ENCODE data around the gene KCTD19. TPM values are rescaled to one million over a fixed set of nuclear protein-coding genes. Genes with fewer than 3 reads are reported as not detected.
A peak's percentile ranks its signal among the peaks of the same experiment; 100 is the strongest.

The KCTD19 gene
- total RNA-seq, 2 experiments from 2014 or later = 1.2 to 2.5 TPM

GRCh38 chr16:67265834-67266233, 60.7 kb downstream of the KCTD19 start:
- intact Hi-C loops (cut with micrococcal nuclease) = no loop called here

GRCh38 chr16:67264866-67265265, 61.7 kb downstream of the KCTD19 start:
- Mint-ChIP-seq H3K36me3 (no peaks in the 10 kb centered on the region), H3K4me1 (ENCODE audit: low read depth) (peaks cover 3% of the 10 kb centered on the region), H3K27me3 (peaks cover 12% of the 10 kb centered on the region), H3K9me3 (no peaks in the 10 kb centered on the region), H3K4me3 (no peak overlapping the region), H3K27ac (no peak overlapping the region)
- intact Hi-C loops (cut with micrococcal nuclease) = loop anchor here (5.0 kb wide), 1 partner anchor 132 kb away; no protein-coding TSS in a partner anchor
- DNase-seq = no peak
- ChIA-PET POLR2A (interaction anchor here (2.6 kb wide), 1 partner anchor 13 kb away, joined by 7 read pairs; no protein-coding TSS in a partner anchor), CTCF (interaction anchor here (0.6 kb wide), 1 partner anchor 256 kb away, joined by 3 read pairs; no protein-coding TSS in a partner anchor)

More at GRCh38 chr16:67265834-67266233, 60.7 kb downstream of the KCTD19 start:
- H3K9me3 Mint-ChIP-seq = no peaks in the 10 kb centered on the region
- ChIA-PET POLR2A (interaction anchor here (1.1 to 2.6 kb wide), 2 partner anchors 12 to 17 kb away, joined by 5 to 7 read pairs; partner anchors contain the start of gene SLC9A5), CTCF (interaction anchor here (0.9 kb wide), 1 partner anchor 312 kb away, joined by 4 read pairs; no protein-coding TSS in a partner anchor)
- peaks cover 2% of the 10 kb centered on the region for H3K4me1 Mint-ChIP-seq (ENCODE audit: low read depth)
- DNase-seq = no peak
- no peak overlapping the region for H3K27ac Mint-ChIP-seq
- H3K36me3 Mint-ChIP-seq = no peaks in the 10 kb centered on the region
- no peak overlapping the region for H3K4me3 Mint-ChIP-seq
- H3K27me3 Mint-ChIP-seq = peaks cover 12% of the 10 kb centered on the region

GRCh38 chr16:67264277-67264676, 62.3 kb downstream of the KCTD19 start:
- CTCF ChIA-PET = interaction anchor here (0.7 to 1.0 kb wide), 3 partner anchors 17 to 168 kb away, joined by 3 to 4 read pairs (median 3); no protein-coding TSS in a partner anchor
- intact Hi-C loops (cut with micrococcal nuclease) = loop anchor here (5.0 kb wide), 1 partner anchor 133 kb away; no protein-coding TSS in a partner anchor
- Mint-ChIP-seq H3K36me3 (peaks cover 2% of the 10 kb centered on the region), H3K4me1 (ENCODE audit: low read depth) (peaks cover 3% of the 10 kb centered on the region), H3K4me3 (no peak overlapping the region), H3K27me3 (peaks cover 14% of the 10 kb centered on the region), H3K27ac (no peak overlapping the region), H3K9me3 (no peaks in the 10 kb centered on the region)
- no peak for DNase-seq
- POLR2A ChIA-PET = interaction anchor here (2.6 kb wide), 1 partner anchor 14 kb away, joined by 7 read pairs; no protein-coding TSS in a partner anchor

GRCh38 chr16:67263201-67263600, 63.3 kb downstream of the KCTD19 start:
- POLR2A ChIA-PET = interaction anchor here (2.6 kb wide), 1 partner anchor 15 kb away, joined by 7 read pairs; no protein-coding TSS in a partner anchor
- intact Hi-C loops (cut with micrococcal nuclease) = loop anchor here (5.0 kb wide), 1 partner anchor 134 kb away; no protein-coding TSS in a partner anchor
- CTCF ChIA-PET = interaction anchor here (1.0 to 1.9 kb wide), 2 partner anchors 165 to 169 kb away, joined by 3 to 6 read pairs; no protein-coding TSS in a partner anchor
- Mint-ChIP-seq H3K27ac (no peak overlapping the region), H3K27me3 (peaks cover 14% of the 10 kb centered on the region), H3K4me1 (ENCODE audit: low read depth) (peaks cover 3% of the 10 kb centered on the region), H3K36me3 (peaks cover 2% of the 10 kb centered on the region), H3K9me3 (no peaks in the 10 kb centered on the region), H3K4me3 (no peak overlapping the region)
- DNase-seq = no peak

GRCh38 chr16:67260426-67261063, 66.0 kb downstream of the KCTD19 start:
- intact Hi-C loops (cut with micrococcal nuclease) = loop anchor here (5.0 kb wide), 1 partner anchor 137 kb away; no protein-coding TSS in a partner anchor
- ChIA-PET CTCF (interaction anchor here (0.6 to 2.2 kb wide), 36 partner anchors 8 to 575 kb away, joined by 3 to 36 read pairs (median 4); partner anchors contain the start of genes ATP6V0D1, FHOD1, PLEKHG4 and SLC9A5), POLR2A (no interaction called here)
- H3K27me3 Mint-ChIP-seq = peaks cover 16% of the 10 kb centered on the region
- H3K4me3 Mint-ChIP-seq = no peak overlapping the region
- peak; percentile 55 for DNase-seq
- H3K9me3 Mint-ChIP-seq = no peaks in the 10 kb centered on the region
- peaks cover 3% of the 10 kb centered on the region for H3K4me1 Mint-ChIP-seq (ENCODE audit: low read depth)
- H3K27ac Mint-ChIP-seq = no peak overlapping the region
- peaks cover 2% of the 10 kb centered on the region for H3K36me3 Mint-ChIP-seq

- H3K27ac Mint-ChIP-seq = no peak overlapping the region
- H3K9me3 Mint-ChIP-seq = no peaks in the 10 kb centered on the region
- DNase-seq = no peak
- H3K27me3 Mint-ChIP-seq = peaks cover 16% of the 10 kb centered on the region
- CTCF ChIA-PET = interaction anchor here (1.1 to 2.2 kb wide), 8 partner anchors 9 to 206 kb away, joined by 3 to 36 read pairs (median 8); partner anchors contain the start of genes FHOD1 and SLC9A5
- no peak overlapping the region for H3K4me3 Mint-ChIP-seq
- peaks cover 2% of the 10 kb centered on the region for H3K36me3 Mint-ChIP-seq
- POLR2A ChIA-PET = no interaction called here
- peaks cover 3% of the 10 kb centered on the region for H3K4me1 Mint-ChIP-seq (ENCODE audit: low read depth)
- intact Hi-C loops (cut with micrococcal nuclease) = loop anchor here (5.0 kb wide), 1 partner anchor 138 kb away; no protein-coding TSS in a partner anchor
These were observed 66.8 kb downstream of the KCTD19 start for GRCh38 chr16:67259705-67260104.

- DNase-seq = no peak
- ChIA-PET POLR2A (no interaction called here), CTCF (interaction anchor here (1.1 kb wide), 1 partner anchor 28 kb away, joined by 3 read pairs; no protein-coding TSS in a partner anchor)
- Mint-ChIP-seq H3K27me3 (peaks cover 13% of the 10 kb centered on the region), H3K4me1 (ENCODE audit: low read depth) (peaks cover 3% of the 10 kb centered on the region), H3K36me3 (peaks cover 2% of the 10 kb centered on the region), H3K27ac (no peak overlapping the region), H3K4me3 (no peak overlapping the region), H3K9me3 (no peaks in the 10 kb centered on the region)
- intact Hi-C loops (cut with micrococcal nuclease) = no loop called here
These were observed 68.2 kb downstream of the KCTD19 start for GRCh38 chr16:67258161-67258835.

GRCh38 chr16:67257486-67258160, 68.9 kb downstream of the KCTD19 start:
- no peak for DNase-seq
- Mint-ChIP-seq H3K4me1 (ENCODE audit: low read depth) (peaks cover 3% of the 10 kb centered on the region), H3K27ac (no peak overlapping the region), H3K4me3 (no peak overlapping the region), H3K36me3 (peaks cover 2% of the 10 kb centered on the region), H3K9me3 (no peaks in the 10 kb centered on the region), H3K27me3 (peaks cover 6% of the 10 kb centered on the region)
- CTCF ChIA-PET = interaction anchor here (0.9 kb wide), 1 partner anchor 156 kb away, joined by 3 read pairs; no protein-coding TSS in a partner anchor
- intact Hi-C loops (cut with micrococcal nuclease) = no loop called here
- POLR2A ChIA-PET = no interaction called here

- no peak for DNase-seq
- POLR2A ChIA-PET = no interaction called here
- no peak overlapping the region for H3K4me3 Mint-ChIP-seq
- H3K36me3 Mint-ChIP-seq = peaks cover 2% of the 10 kb centered on the region
- CTCF ChIA-PET = interaction anchor here (0.9 kb wide), 1 partner anchor 156 kb away, joined by 3 read pairs; no protein-coding TSS in a partner anchor
- no peak overlapping the region for H3K27ac Mint-ChIP-seq
- intact Hi-C loops (cut with micrococcal nuclease) = no loop called here
- peaks cover 3% of the 10 kb centered on the region for H3K4me1 Mint-ChIP-seq (ENCODE audit: low read depth)
- peaks cover 4% of the 10 kb centered on the region for H3K27me3 Mint-ChIP-seq
- H3K9me3 Mint-ChIP-seq = no peaks in the 10 kb centered on the region
These were observed 69.8 kb downstream of the KCTD19 start for GRCh38 chr16:67256701-67257230.

GRCh38 chr16:67255553-67256221, 70.9 kb downstream of the KCTD19 start:
- ChIA-PET CTCF (no interaction called here), POLR2A (no interaction called here)
- Mint-ChIP-seq H3K4me3 (no peak overlapping the region), H3K36me3 (peaks cover 2% of the 10 kb centered on the region), H3K4me1 (ENCODE audit: low read depth) (no peaks in the 10 kb centered on the region), H3K9me3 (no peaks in the 10 kb centered on the region), H3K27ac (no peak overlapping the region), H3K27me3 (peaks cover 4% of the 10 kb centered on the region)
- intact Hi-C loops (cut with micrococcal nuclease) = no loop called here
- DNase-seq = no peak

All from activated CD4-positive, alpha-beta memory T cell treated with anti-CD3 and anti-CD28 coated beads for 36 hours (primary cell).